HG03045 (cell line): Measurements from ENCODE around the gene SLC39A13.

Experiments used
- ATAC-seq: cut with Tn5 transposase; IDR thresholded peaks from one replicate; pipeline ENCODE4 v1.9.1; 2021; ENCODE audit warnings: mild to moderate bottlenecking, moderate library complexity; ENCODE audit not compliant: unreplicated experiment

The SLC39A13 gene

DNA sequence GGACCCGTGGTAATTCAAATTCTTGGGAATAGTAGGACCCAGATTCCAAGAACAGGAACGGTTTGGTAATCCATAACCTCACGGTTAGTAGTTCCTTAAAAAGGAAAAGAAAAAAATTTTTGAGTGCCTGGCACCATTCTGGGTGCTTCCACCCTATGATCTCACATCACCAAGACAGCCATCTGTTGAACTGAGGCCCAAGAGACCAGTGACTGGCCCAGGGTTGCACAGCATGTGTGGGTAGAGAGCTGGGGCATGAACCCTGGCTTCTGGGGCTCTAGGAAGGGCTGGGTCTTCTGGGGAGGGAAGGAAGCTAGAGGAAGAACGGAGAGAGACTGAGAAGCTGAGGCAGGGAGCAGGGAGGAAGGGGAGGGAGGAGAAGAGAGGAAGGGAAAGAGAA lies 25.3 kb upstream of the SLC39A13 start:
- no peak for ATAC-seq

DNA sequence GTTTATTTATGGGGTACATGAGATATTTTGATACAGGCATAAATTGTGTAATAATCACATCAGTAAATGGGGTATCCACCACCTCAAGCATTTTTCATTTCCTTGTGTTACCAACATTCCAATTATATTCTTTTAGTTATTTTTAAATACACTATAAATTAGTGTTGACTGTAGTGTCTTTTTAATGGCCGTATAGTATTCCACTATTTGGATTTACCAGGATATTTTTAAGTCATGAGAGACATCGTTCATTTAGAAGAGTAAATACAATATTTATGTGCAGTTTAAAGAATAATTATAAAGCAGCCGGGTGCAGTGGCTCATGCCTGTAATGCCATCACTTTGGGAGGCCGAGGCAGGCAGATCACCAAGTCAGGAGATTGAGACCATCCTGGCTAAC lies 23.9 kb upstream of the SLC39A13 start:
- ATAC-seq: no peak

GRCh38 chr11:47387944-47388696 lies 20.3 kb upstream of the SLC39A13 start:
- ATAC-seq: no peak

GRCh38 chr11:47388697-47389576 lies 19.5 kb upstream of the SLC39A13 start:
- ATAC-seq: no peak

DNA sequence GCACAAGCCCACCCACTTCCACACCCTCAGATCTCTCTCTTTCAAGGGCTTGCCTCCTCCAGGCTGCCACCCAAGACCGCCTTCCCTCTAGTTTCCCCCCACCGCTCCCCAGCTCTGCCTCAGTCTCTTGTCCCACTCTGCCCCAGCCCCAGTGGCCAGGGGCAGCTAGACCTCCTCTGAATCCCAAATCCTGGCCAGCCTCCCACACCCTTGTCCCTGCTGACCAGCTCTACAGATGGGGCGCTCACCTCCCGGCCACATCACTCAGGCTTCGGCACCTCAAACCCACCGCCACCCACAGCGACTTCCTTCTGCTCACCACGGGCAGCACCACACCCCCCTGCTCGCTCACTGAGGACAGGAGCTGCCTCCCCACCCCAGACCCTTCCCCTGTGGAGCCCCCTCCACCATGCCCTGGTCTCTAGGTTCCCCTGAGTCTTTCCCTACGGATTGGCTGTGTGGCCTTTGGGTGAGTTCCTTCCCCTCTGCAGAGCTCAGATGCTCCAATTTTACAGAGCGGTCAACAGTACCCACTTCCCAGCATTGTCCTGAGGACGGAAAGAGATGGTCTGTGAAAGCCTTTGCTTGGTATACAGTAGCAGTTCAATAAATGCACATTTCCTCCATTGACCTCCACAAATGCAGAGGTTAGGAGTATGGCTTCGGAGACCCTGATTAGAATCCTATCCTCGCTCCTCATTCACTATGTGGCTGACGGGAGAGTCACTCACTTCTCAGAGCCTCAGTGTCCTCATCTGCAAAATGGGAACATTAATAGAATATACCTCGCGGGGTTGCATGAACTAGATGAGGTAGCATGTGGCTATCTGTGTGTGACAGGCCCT lies 18.6 kb upstream of the SLC39A13 start:
- no peak for ATAC-seq

- no peak for ATAC-seq
Observed at GRCh38 chr11:47390422-47390760, 18.0 kb upstream of the SLC39A13 start.

GRCh38 chr11:47391077-47391583 lies 17.3 kb upstream of the SLC39A13 start:
- ATAC-seq: no peak

- ATAC-seq: no peak
Observed at GRCh38 chr11:47391711-47392432, 16.5 kb upstream of the SLC39A13 start.

DNA sequence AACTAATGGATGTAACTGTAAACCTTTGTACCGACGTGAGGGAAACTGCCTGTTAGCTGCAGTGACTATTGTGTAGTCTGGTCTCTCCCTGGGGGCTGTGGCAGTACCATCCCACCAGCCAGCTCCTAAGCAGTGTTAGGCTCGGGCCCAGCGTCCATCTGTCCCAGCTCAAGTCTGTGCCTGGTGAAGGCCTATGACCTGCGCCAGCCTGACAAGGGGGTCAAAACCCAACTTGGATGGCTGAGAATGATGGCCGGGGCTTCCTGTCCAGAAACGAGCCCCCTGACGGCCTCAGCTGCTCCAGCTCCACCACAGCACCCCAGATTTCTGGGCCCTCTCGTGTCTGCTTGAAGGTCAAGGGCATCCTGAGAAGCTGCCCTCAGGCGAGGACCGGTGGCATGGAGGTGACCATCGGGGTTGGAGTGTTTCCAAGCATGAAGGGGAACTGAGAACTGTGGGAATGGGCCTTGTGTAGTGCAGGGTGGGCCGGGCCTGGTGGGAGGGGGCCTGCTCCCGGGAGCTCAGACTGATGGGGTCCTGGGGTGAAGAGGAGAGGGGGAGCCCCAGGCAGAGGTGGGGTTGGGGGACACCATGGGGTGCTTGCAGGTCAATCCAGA lies 15.7 kb upstream of the SLC39A13 start:
- ATAC-seq: no peak

- ATAC-seq: no peak
Observed at GRCh38 chr11:47393163-47394049, 15.0 kb upstream of the SLC39A13 start.

GRCh38 chr11:47394050-47394321 lies 14.4 kb upstream of the SLC39A13 start:
- ATAC-seq: no peak

DNA sequence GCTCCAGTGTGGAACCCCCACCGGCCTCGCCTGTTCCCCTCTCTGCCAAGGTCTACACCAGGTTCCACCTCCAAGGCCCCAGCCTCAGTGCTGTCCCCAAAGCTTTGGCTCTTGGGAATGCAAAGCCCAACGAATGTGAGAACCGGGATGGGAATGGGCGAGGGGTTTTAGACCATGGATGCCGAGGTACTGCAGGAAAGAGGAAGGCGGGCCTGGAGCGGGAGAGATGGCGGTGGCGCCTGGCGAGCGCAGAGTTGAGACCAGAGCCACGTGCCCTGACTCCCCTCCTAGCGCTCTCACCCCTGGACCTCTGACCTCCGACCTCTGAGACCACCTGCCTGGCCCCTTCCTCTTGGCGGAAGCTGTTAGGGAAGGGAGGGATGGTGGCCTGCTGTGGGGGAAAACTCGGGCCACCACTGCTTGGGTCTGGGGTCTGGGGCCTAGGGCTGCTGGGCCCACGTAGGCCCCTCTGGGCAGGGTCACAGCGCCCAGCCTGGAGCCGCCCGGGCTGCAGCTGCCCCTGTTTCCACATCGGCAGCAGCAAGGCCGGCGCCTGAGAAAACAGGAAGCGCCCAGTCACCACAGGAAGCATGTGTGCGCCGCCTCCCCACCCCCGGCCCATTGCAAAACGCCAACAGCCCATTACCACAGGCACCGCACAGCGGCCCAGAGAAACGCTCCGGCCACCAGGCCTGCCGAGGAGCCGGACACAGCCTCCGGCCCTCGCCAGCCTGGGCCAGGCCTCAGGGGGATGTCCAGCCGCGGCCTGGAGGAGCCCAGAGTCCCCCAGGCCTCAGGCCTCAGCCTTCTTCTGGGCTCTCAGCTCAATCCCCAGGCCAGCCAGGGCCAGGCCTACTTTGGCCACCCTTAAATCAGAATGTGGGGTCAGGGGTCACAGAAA lies 13.8 kb upstream of the SLC39A13 start:
- ATAC-seq: peak; percentile 46

DNA sequence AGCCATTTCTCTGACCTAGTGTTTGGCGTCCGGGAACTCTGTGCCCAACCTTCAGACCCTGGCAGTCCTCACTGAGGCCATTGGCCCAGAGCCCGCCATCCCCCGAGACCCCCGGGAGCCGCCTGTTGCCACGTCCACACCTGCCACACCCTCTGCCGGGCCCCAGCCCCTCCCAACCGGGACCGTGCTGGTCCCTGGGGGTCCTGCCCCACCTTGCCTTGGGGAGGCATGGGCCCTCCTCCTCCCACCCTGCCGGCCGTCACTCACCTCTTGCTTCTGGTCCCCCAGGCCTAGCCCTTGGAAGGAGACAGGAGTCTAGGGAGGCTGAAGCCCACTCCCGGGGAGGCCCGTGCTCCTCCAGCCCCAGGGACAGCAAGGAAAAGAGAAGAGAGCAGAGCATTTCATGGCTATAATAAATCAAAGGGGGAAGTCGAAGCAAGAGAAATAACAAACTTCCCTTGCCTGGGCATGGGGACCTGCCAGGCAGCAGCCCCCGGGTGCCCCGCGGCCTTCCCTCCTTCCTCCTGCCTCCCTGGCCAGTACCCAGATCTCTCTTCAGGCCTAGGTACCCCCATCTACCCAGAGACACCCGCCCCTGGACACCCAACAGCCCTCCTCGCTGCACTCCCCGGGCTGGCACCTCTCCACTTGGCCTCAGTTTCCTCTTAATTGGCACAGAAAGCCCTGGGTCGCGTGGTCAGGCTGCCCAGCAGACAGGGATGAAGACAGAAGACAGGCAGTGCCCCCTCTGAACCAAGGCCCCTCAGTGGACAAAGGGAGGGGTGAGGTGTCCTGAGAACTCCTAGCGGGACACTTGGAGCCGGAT lies 13.0 kb upstream of the SLC39A13 start:
- ATAC-seq: no peak

GRCh38 chr11:47396049-47396320 lies 12.4 kb upstream of the SLC39A13 start:
- ATAC-seq: no peak

- no peak for ATAC-seq
Observed at GRCh38 chr11:47398011-47398410, 10.4 kb upstream of the SLC39A13 start.

DNA sequence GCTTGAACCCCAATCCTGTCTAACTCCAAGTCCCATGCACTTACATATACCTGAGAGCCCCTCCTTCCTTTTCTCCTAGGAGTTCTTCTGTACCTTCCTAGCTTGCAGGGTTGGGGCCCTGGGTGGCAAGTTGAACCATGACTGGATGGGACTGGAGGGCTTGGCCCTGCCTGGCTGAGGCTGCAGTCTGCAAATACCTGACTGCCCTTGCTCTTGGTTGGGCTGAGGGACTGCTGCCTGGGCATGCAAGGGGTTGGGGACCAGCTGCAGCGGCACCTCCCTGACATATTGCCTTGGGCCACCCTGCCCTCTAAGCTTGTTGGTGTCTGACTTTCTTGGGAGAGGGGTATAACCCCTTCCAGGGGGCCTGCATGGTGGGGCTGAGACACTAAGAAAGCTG lies 9.8 kb upstream of the SLC39A13 start:
- no peak for ATAC-seq

DNA sequence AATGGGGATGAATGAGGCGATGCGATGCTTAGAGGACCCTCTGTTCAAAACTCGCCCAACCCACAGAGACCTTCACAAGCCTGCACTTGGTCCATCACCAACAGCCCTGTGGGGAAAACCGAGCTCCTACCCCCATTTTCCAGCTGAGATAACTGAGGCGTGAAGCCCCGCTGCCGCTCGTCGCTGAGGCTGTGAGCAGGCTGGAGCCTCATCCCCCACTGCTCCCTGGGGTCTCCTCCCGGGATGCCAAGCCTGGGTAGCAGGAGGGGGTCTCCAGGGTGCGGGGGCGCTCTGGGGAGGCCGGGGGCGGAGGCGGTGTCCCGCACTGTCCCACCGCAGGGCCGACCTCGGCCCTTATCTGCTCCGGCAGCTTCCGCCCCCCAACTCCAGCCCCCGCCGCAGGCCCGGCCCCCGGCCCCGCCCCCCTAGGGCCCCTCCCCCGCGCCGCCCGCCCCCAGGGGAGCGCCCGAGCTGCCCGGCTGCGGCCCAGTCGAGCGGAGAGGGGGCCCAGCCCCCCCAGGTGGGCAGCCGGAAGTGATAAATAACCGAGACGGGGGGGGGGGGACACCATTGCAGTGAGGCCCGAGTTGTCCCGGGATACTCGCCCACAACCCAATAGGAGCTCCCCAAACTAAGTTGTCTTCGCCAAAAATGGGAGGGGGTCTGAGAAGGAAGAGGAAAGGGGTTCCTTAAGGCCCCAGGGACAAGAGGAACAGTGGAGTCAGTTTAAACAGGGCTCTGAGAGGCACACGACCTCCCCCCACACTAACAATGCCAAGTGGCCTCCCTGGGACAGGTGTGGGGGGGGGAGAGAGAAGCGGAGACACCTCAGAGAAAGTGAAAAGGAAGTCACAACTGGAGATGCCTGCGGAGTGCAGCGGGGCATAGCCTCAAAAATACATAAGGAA lies 8.3 kb upstream of the SLC39A13 start:
- peak; percentile 53 for ATAC-seq
